ENCODE data around the gene EGLN2.
A peak's percentile ranks its signal among the peaks of the same experiment; 100 is the strongest.

The EGLN2 gene

GRCh38 chr19:40798683-40799557 is at the start of gene EGLN2:
Gene EGLN2 (plus strand): TSS chr19:40799191. CDS start chr19:40800573, 1,382 bp downstream.
- Histone ChIP-seq H3K4me3 (ENCODE audit: low read depth, low read length) (peak within 1 kb of the TSS; percentile 68), H3K27ac (ENCODE audit: extremely low read depth, low read depth, low read length) (peak within 1 kb of the TSS; percentile 92), H3K36me3 (ENCODE audit: control insufficient read depth in 2 of 2, insufficient read depth in 1 of 2, low read length in 2 of 2) (peaks cover 32 to 35% of the 10 kb centered on the region in 2 experiments), H3K9me3 (ENCODE audit: control insufficient read depth, insufficient read depth, low read depth, low read length) (no peaks in the 10 kb centered on the region), H3K4me1 (ENCODE audit: control insufficient read depth, insufficient read depth, low read length) (peaks cover 44% of the 10 kb centered on the region)
- ChIA-PET POLR2A (interaction anchor here (0.7 to 3.6 kb wide), 13 partner anchors 9 to 465 kb away, joined by 3 to 66 read pairs (median 4); partner anchors contain the start of genes ACTMAP, COQ8B, HNRNPUL1 and ITPKC), CTCF (interaction anchor here (0.6 to 5.0 kb wide), 16 partner anchors 9 to 350 kb away, joined by 3 to 43 read pairs (median 5); partner anchors contain the start of genes COQ8B, ITPKC and RAB4B)
- peak; percentile 86 for TF ChIP-seq GLIS1 (tag by site-specific recombination; IDR thresholded peaks at IDR 0.05)
- peak; percentile 11; the same call in 1 of the 2 replicates for TF ChIP-seq ZXDB (tag by site-specific recombination; IDR thresholded peaks at IDR 0.05)
- TF ChIP-seq ZNF626 (tag by site-specific recombination; IDR thresholded peaks at IDR 0.05) = no peak
- TF ChIP-seq KLF8 (tag by site-specific recombination; IDR thresholded peaks at IDR 0.05) = peak; percentile 99
- TF ChIP-seq ZNF558 (tag by site-specific recombination; IDR thresholded peaks at IDR 0.05) = 0 out of 2 replicates have a peak, but pooled peaks have one; percentile 3
- no peak; the same call in 1 of the 2 replicates for TF ChIP-seq ZBTB20 (tag by site-specific recombination; IDR thresholded peaks at IDR 0.05)
- TF ChIP-seq ZNF510 (tag by site-specific recombination; IDR thresholded peaks at IDR 0.05; ENCODE audit: insufficient replicate concordance) = no peak
- TF ChIP-seq ZNF600 (tag by site-specific recombination; IDR thresholded peaks at IDR 0.05) = 0 out of 2 replicates have a peak, but pooled peaks have one; percentile 16
- peak; percentile 95 for TF ChIP-seq ZEB2 (tag by site-specific recombination; IDR thresholded peaks at IDR 0.05)
- peak; percentile 97 for TF ChIP-seq KLF9 (tag by site-specific recombination; IDR thresholded peaks at IDR 0.05; ENCODE audit: low read depth)
- TF ChIP-seq ZBTB17 (tag by site-specific recombination; IDR thresholded peaks at IDR 0.05) = peak; percentile 12
- peak; percentile 20 for TF ChIP-seq ZNF335 (tag by site-specific recombination; conservative IDR thresholded peaks at IDR 0.05)
- TF ChIP-seq, protein P1, sequence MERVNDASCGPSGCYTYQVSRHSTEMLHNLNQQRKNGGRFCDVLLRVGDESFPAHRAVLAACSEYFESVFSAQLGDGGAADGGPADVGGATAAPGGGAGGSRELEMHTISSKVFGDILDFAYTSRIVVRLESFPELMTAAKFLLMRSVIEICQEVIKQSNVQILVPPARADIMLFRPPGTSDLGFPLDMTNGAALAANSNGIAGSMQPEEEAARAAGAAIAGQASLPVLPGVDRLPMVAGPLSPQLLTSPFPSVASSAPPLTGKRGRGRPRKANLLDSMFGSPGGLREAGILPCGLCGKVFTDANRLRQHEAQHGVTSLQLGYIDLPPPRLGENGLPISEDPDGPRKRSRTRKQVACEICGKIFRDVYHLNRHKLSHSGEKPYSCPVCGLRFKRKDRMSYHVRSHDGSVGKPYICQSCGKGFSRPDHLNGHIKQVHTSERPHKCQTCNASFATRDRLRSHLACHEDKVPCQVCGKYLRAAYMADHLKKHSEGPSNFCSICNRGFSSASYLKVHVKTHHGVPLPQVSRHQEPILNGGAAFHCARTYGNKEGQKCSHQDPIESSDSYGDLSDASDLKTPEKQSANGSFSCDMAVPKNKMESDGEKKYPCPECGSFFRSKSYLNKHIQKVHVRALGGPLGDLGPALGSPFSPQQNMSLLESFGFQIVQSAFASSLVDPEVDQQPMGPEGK (tag by site-specific recombination; IDR thresholded peaks at IDR 0.05) = peak; percentile 100
- TF ChIP-seq KLF1 (tag by site-specific recombination; IDR thresholded peaks at IDR 0.05) = peak; percentile 94
- no peak for TF ChIP-seq ZNF560 (tag by site-specific recombination; IDR thresholded peaks at IDR 0.05; ENCODE audit: borderline replicate concordance)
- TF ChIP-seq ZFHX2 (tag by site-specific recombination; conservative IDR thresholded peaks at IDR 0.05) = peak; percentile 82
- peak; percentile 99 for TF ChIP-seq SP3 (tag by site-specific recombination; IDR thresholded peaks at IDR 0.05)
- no peak for TF ChIP-seq ZNF391 (tag by site-specific recombination; IDR thresholded peaks at IDR 0.05; ENCODE audit: borderline replicate concordance, low read depth)
- peak; percentile 82 for TF ChIP-seq ZNF629 (tag by site-specific recombination; IDR thresholded peaks at IDR 0.05)
- TF ChIP-seq ZNF274 (IDR thresholded peaks at IDR 0.05; ENCODE audit: low read length) = no peak
- TF ChIP-seq ZNF274 (tag by site-specific recombination; IDR thresholded peaks at IDR 0.05; ENCODE audit: borderline replicate concordance) = no peak
- TF ChIP-seq ZNF654 (tag by site-specific recombination; IDR thresholded peaks at IDR 0.05; ENCODE audit: low read depth) = no peak
- TF ChIP-seq, protein P2, sequence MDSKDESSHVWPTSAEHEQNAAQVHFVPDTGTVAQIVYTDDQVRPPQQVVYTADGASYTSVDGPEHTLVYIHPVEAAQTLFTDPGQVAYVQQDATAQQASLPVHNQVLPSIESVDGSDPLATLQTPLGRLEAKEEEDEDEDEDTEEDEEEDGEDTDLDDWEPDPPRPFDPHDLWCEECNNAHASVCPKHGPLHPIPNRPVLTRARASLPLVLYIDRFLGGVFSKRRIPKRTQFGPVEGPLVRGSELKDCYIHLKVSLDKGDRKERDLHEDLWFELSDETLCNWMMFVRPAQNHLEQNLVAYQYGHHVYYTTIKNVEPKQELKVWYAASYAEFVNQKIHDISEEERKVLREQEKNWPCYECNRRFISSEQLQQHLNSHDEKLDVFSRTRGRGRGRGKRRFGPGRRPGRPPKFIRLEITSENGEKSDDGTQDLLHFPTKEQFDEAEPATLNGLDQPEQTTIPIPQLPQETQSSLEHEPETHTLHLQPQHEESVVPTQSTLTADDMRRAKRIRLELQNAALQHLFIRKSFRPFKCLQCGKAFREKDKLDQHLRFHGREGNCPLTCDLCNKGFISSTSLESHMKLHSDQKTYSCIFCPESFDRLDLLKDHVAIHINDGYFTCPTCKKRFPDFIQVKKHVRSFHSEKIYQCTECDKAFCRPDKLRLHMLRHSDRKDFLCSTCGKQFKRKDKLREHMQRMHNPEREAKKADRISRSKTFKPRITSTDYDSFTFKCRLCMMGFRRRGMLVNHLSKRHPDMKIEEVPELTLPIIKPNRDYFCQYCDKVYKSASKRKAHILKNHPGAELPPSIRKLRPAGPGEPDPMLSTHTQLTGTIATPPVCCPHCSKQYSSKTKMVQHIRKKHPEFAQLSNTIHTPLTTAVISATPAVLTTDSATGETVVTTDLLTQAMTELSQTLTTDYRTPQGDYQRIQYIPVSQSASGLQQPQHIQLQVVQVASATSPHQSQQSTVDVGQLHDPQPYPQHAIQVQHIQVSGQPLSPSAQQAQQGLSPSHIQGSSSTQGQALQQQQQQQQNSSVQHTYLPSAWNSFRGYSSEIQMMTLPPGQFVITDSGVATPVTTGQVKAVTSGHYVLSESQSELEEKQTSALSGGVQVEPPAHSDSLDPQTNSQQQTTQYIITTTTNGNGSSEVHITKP (tag by site-specific recombination; IDR thresholded peaks at IDR 0.05) = peak; percentile 94
- peak; percentile 93 for TF ChIP-seq ZBTB26 (tag by site-specific recombination; optimal IDR thresholded peaks at IDR 0.05)
